ENCODE data around the gene MPDZ. TPM values are rescaled to one million over a fixed set of nuclear protein-coding genes. Genes with fewer than 3 reads are reported as not detected.

MPDZ gene
- total RNA-seq, 1 experiment from 2014 or later, result 46.7 TPM

GRCh38 chr9:13063880-13064459 is 215.5 kb downstream of the MPDZ start:
- Mint-ChIP-seq H3K27me3 (ENCODE audit: low read depth) (no peaks in the 10 kb centered on the region), H3K36me3 (ENCODE audit: insufficient read depth in 1 of 3, low read depth in 3 of 3) (no peaks in the 10 kb centered on the region), H3K4me1 (peaks cover 0 to 10% of the 10 kb centered on the region in 2 experiments; a peak in 3 of 4 replicates), H3K27ac (no peak overlapping the region; a peak in 1 of 7 replicates), H3K9me3 (no peaks in the 10 kb centered on the region), H3K4me3 (no peak overlapping the region)
- no peaks in the 10 kb centered on the region for H3K23me2 ChIP-seq (ENCODE audit: insufficient read length, low read depth, low read length, poor library complexity, severe bottlenecking)
- H4K8ac ChIP-seq (replicated peaks; ENCODE audit: insufficient read length, low read depth, low read length), result no peak overlapping the region
- H3T11ph ChIP-seq (ENCODE audit: low read length), result no peak overlapping the region
- no peak overlapping the region for H2AK5ac ChIP-seq (ENCODE audit: insufficient read length, low read length)
- H3K18ac ChIP-seq (ENCODE audit: insufficient read length, low read depth, low read length), result no peak overlapping the region
- peaks cover 4% of the 10 kb centered on the region; the same call in 1 of the 2 replicates for H3K4me1 ChIP-seq (ENCODE audit: insufficient read depth, low read length)
- no peak overlapping the region for H2BK15ac ChIP-seq (ENCODE audit: low read depth, low read length)
- H4K20me1 ChIP-seq (ENCODE audit: control insufficient read depth, insufficient read depth, insufficient read length), result no peaks in the 10 kb centered on the region
- no peak overlapping the region for H2BK12ac ChIP-seq (ENCODE audit: insufficient read length, low read depth, low read length)
- no peak overlapping the region for H3K56ac ChIP-seq (ENCODE audit: insufficient read length, low read depth, low read length)
- H3K23ac ChIP-seq (ENCODE audit: insufficient read length, low read depth, low read length), result peak overlapping the region; percentile 85
- no peak overlapping the region for H2AFZ ChIP-seq (ENCODE audit: low read length)
- no peak overlapping the region for H4K91ac ChIP-seq (ENCODE audit: insufficient read length, low read depth, low read length)
- H2BK20ac ChIP-seq (ENCODE audit: low read depth, low read length, poor library complexity, severe bottlenecking), result no peak overlapping the region
- no peaks in the 10 kb centered on the region for H3K79me2 ChIP-seq (ENCODE audit: insufficient read depth, low read length)
- DNase-seq, result no peak
- no peak overlapping the region for H2BK120ac ChIP-seq (ENCODE audit: low read depth, low read length, poor library complexity, severe bottlenecking)
- TF ChIP-seq CTCF (conservative IDR thresholded peaks at IDR 0.05), result no peak
- no peaks in the 10 kb centered on the region for H3K9me3 ChIP-seq (ENCODE audit: control insufficient read depth, low read depth, low read length)
- no peak overlapping the region for H2BK5ac ChIP-seq (ENCODE audit: insufficient read length, low read length)
- H4K5ac ChIP-seq (ENCODE audit: insufficient read length, low read depth, low read length), result no peak overlapping the region
- H3K79me1 ChIP-seq (ENCODE audit: insufficient read depth, low read depth, low read length, poor library complexity, severe bottlenecking), result no peaks in the 10 kb centered on the region
- no peak overlapping the region for H3K9ac ChIP-seq (ENCODE audit: extremely low read depth, insufficient read length, low read length)
- no peak overlapping the region for H3K4ac ChIP-seq (ENCODE audit: low read depth, low read length)
- no peaks in the 10 kb centered on the region for H3K27me3 ChIP-seq (ENCODE audit: insufficient read depth, low read length)
- no peak overlapping the region for H3K14ac ChIP-seq (ENCODE audit: insufficient read depth, low read length)
- no peak overlapping the region for H3K4me2 ChIP-seq (ENCODE audit: insufficient read depth, insufficient read length, low read length)
- no peak overlapping the region for H3K27ac ChIP-seq (ENCODE audit: insufficient read length, low read depth, low read length)
